GM13976 (cell line): Measurements from ENCODE around the gene ABCD2.
"Not testable (repeated sequence)": the region's sequence is repeated elsewhere in the genome, so short reads cannot be mapped to it uniquely, and the experiment has no call there.

Source experiments
- DNase-seq: peaks from one replicate; pipeline ENCODE4 v3.0.0; 2012; ENCODE audit warnings: low spot score
- in situ Hi-C: fragments of 300-500 bp; cut with MboI; formaldehyde crosslinking; loops from one replicate; pipeline ENCODE4 v1.12.0; 2022; ENCODE audit warnings: low sequenced_read_pairs, mixed read lengths, inconsistent platforms; ENCODE audit not compliant: unreplicated experiment
- TF ChIP-seq, protein P1 (sequence below): IDR thresholded peaks from 2 replicates; pipeline ENCODE4 v1.5.1; 2012; ENCODE audit warnings: borderline replicate concordance, mild to moderate bottlenecking; ENCODE audit not compliant: insufficient read depth; ENCODE audit errors: extremely low read depth, missing control alignments, control extremely low read depth

The ABCD2 gene

DNA sequence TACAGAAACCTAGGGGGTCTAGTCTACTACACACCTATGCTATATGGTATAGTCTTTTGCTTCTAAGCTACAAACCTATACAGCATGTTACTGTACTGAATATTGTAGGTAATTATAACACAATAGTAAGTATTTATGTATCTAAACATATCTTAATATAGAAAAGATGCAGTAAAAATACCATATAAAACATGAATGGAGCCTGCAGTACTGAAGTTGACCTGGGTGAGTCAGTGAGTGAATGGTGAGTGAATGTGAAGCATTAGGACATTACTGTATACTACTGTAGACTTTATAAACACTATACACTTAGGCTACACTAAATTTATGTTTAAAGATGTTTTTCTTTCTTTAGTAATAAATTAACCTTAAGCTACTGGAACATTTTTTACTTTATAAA, 13.1 kb upstream of the ABCD2 start:
- TF ChIP-seq, protein P1, sequence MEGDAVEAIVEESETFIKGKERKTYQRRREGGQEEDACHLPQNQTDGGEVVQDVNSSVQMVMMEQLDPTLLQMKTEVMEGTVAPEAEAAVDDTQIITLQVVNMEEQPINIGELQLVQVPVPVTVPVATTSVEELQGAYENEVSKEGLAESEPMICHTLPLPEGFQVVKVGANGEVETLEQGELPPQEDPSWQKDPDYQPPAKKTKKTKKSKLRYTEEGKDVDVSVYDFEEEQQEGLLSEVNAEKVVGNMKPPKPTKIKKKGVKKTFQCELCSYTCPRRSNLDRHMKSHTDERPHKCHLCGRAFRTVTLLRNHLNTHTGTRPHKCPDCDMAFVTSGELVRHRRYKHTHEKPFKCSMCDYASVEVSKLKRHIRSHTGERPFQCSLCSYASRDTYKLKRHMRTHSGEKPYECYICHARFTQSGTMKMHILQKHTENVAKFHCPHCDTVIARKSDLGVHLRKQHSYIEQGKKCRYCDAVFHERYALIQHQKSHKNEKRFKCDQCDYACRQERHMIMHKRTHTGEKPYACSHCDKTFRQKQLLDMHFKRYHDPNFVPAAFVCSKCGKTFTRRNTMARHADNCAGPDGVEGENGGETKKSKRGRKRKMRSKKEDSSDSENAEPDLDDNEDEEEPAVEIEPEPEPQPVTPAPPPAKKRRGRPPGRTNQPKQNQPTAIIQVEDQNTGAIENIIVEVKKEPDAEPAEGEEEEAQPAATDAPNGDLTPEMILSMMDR: no peak
- no peak for DNase-seq
- in situ Hi-C loops: no loop called here

DNA sequence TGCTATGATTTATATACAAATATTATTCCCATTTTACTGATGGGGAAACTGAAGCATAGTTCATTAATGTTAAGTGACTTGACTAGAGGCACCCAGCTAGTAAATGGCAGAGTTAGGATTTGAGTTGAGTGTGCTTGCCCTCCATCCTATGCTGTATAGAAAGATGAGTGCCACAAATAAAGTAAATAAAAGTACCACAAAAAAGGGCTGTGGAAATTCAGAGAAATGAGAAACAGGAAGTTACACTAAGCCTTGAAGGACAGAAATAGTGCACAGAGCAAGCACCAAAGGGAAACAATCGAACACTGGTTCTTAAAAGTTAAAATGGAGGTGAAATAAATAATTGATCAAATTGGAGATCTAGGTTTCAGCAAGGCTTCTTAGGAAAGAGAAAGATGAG, 9.2 kb upstream of the ABCD2 start:
- no peak for DNase-seq
- TF ChIP-seq, protein P1: no peak
- in situ Hi-C loops: no loop called here

DNA sequence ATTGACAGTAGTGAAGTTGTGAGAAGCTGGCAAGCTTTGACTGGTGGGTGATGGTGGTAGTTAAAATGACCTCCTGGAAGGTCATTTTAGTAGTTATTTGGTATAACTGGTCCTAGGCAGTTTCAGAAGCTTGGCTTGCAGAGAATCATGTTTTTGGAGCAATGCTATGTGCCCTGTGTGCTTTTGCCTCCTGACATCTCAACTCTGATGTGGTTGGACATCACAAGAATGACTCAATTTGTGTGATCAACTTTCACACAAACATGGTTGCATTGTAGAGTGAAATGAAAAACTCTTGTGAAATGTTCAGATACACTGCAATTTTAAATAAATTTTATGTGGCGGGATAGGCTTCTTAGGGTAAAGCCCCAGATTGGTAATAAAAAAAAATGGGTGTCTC, 8.3 kb upstream of the ABCD2 start:
- in situ Hi-C loops: no loop called here
- DNase-seq: no peak
- TF ChIP-seq, protein P1: no peak

DNA sequence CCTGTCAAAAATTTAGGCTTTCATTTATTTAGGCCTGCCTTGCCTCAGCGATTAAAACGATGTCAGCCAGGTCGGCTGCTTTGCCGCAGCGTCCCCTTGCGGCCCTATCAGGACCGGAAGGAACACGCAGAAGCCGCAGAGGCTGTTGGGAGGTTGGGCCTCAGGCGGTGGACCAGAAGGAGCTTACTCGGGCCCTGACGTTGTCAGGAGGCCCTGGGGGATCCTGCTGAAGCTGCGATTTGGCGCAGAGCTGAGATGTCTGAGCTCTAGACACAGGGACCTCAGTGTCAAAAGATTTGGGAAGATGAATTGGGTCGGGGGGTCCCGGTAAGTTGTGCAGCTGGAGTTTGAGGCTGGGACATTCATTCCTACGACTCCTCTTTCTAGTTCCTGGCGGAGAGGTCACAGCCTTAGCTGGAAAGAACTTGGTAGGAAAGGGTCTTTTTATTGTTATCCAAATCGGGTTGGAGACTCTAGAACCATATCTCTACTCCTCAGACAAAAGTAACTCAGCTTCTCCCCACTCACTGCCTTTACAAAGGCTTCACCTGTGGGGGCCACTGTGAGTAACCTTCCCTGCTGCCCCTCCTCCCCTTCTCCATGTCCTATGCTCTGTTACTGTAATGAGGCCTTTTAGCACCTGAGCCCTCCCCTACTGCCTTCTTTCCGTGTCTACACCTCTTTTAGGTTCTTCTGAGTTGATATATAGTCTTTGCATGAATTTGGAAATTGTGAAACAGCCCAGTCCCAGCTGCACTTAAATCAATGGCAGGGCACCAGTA, 6.6 kb upstream of the ABCD2 start:
- no peak for DNase-seq
- TF ChIP-seq, protein P1: no peak
- in situ Hi-C loops: no loop called here

DNA sequence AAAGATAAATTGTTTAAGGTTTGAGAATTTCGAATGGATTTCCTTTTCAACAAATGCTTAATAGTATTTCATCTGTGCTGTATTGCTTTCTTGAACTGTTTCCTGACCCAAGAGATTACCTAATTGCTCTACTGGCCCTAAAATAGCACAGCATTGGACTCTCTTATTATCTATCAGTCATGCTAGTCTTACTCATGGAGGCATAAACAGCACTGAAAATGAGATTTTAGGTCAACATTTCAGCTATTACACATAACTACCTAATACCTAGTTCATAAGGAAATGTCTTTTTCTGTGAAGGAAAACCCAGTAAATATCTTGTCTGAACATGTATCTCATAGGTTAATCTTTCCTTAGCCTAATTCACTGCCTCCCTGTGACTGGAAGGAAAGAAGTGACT, 4.3 kb upstream of the ABCD2 start:
- in situ Hi-C loops: loop anchor here (25.0 kb wide), 3 partner anchors 112 to 312 kb away; partner anchors contain the start of gene KIF21A
- TF ChIP-seq, protein P1: no peak
- peak; percentile 43 for DNase-seq

DNA sequence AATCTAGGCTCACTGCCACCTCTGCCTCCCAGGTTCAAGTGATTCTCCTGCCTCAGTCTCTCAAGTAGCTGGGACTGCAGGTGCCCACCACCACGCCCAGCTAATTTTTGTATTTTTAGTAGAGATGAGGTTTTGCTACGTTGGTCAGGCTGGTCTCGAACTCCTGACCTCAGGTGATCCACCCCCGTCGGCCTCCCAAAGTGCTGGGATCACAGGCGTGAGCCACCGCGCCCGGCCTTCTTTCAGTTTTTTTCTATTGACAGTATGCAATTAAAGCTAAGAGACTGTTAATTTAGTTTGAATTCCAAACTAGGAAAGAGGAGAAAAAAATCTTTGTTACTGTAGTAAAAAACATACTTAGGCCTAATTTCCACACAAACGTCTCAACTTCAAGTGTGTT, 3.6 kb upstream of the ABCD2 start:
- in situ Hi-C loops: loop anchor here (25.0 kb wide), 3 partner anchors 111 to 311 kb away; partner anchors contain the start of gene KIF21A

DNA sequence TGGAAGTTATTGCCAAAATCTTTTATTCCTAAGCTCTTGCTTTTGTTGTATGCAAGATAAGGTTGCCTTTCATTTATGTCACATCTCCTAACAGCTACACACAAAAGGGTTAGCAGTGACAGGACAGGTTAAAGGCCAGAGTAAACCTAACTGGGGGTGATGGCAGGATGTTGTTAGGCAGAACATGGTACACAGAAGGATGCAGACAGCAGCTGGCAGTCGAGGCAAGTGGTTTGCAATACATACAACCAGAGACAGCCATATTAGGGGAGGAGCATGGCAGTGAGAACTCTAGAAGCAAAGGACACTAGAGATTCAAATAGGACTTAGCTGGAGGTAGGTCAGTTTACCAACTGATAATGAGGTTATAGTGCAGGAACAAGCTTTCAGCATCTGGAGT, 2.7 kb upstream of the ABCD2 start:
- TF ChIP-seq, protein P1: no peak
- in situ Hi-C loops: loop anchor here (25.0 kb wide), 3 partner anchors 110 to 310 kb away; partner anchors contain the start of gene KIF21A
- DNase-seq: no peak

More for the DNA sequence above, 3.6 kb upstream of the ABCD2 start:
- not testable (repeated sequence) for DNase-seq
